Measurements from ENCODE around the gene PIP5KL1.
A peak's percentile ranks its signal among the peaks of the same experiment; 100 is the strongest.

The PIP5KL1 gene

GRCh38 chr9:127965953-127966352 lies 35.4 kb upstream of the PIP5KL1 start:
- H3K4me3 ChIP-seq (ENCODE audit: low read length) = no peak overlapping the region
- H4K20me1 ChIP-seq (ENCODE audit: control insufficient read depth, insufficient read depth, low read depth, low read length) = peaks cover 72% of the 10 kb centered on the region
- H3K27me3 ChIP-seq (ENCODE audit: control insufficient read depth, low read length) = no peaks in the 10 kb centered on the region
- peaks cover 79% of the 10 kb centered on the region for H3K36me3 ChIP-seq (ENCODE audit: control insufficient read depth, low read length)
- no peaks in the 10 kb centered on the region for H3K9me3 ChIP-seq (ENCODE audit: control insufficient read depth, insufficient read depth, low read length)
- H3K9me2 ChIP-seq (replicated peaks; ENCODE audit: control insufficient read depth, low read length) = no peaks in the 10 kb centered on the region
- peaks cover 97% of the 10 kb centered on the region for H3K4me1 ChIP-seq (ENCODE audit: control insufficient read depth, low read length)
- no peaks in the 10 kb centered on the region for H3F3A ChIP-seq (ENCODE audit: control insufficient read depth, insufficient read depth)
- TF ChIP-seq EZH2phosphoT487 (IDR thresholded peaks at IDR 0.05; ENCODE audit: borderline replicate concordance, low read length) (no peak), CTCF (IDR thresholded peaks at IDR 0.05; ENCODE audit: low read depth, low read length, poor library complexity, severe bottlenecking) (no peak)
- H3K27ac ChIP-seq (ENCODE audit: low read depth, low read length) = peak overlapping the region; percentile 35
- H3K79me2 ChIP-seq (ENCODE audit: control insufficient read depth, low read length) = peaks cover 100% of the 10 kb centered on the region
- H3K4me2 ChIP-seq (ENCODE audit: low read length) = peak overlapping the region; percentile 92

GRCh38 chr9:127963359-127964064 lies 32.9 kb upstream of the PIP5KL1 start:
- no peaks in the 10 kb centered on the region for H3K27me3 ChIP-seq (ENCODE audit: control insufficient read depth, low read length)
- H3F3A ChIP-seq (ENCODE audit: control insufficient read depth, insufficient read depth) = no peaks in the 10 kb centered on the region; the same call in 1 of the 2 replicates
- peaks cover 71% of the 10 kb centered on the region for H3K36me3 ChIP-seq (ENCODE audit: control insufficient read depth, low read length)
- H3K79me2 ChIP-seq (ENCODE audit: control insufficient read depth, low read length) = peaks cover 100% of the 10 kb centered on the region
- H3K27ac ChIP-seq (ENCODE audit: low read depth, low read length) = no peak overlapping the region
- H3K4me3 ChIP-seq (ENCODE audit: low read length) = no peak overlapping the region
- H3K9me3 ChIP-seq (ENCODE audit: control insufficient read depth, insufficient read depth, low read length) = no peaks in the 10 kb centered on the region
- no peaks in the 10 kb centered on the region for H3K9me2 ChIP-seq (replicated peaks; ENCODE audit: control insufficient read depth, low read length)
- peaks cover 97% of the 10 kb centered on the region for H3K4me1 ChIP-seq (ENCODE audit: control insufficient read depth, low read length)
- TF ChIP-seq EZH2phosphoT487 (IDR thresholded peaks at IDR 0.05; ENCODE audit: borderline replicate concordance, low read length) (no peak), CTCF (IDR thresholded peaks at IDR 0.05; ENCODE audit: low read depth, low read length, poor library complexity, severe bottlenecking) (no peak)
- H4K20me1 ChIP-seq (ENCODE audit: control insufficient read depth, insufficient read depth, low read depth, low read length) = peaks cover 62% of the 10 kb centered on the region
- peak overlapping the region; percentile 14; the same call in 1 of the 2 replicates for H3K4me2 ChIP-seq (ENCODE audit: low read length)

- no peaks in the 10 kb centered on the region; the same call in 1 of the 2 replicates for H3F3A ChIP-seq (ENCODE audit: control insufficient read depth, insufficient read depth)
- H3K9me3 ChIP-seq (ENCODE audit: control insufficient read depth, insufficient read depth, low read length) = no peaks in the 10 kb centered on the region
- H3K36me3 ChIP-seq (ENCODE audit: control insufficient read depth, low read length) = peaks cover 66% of the 10 kb centered on the region
- no peak overlapping the region for H3K27ac ChIP-seq (ENCODE audit: low read depth, low read length)
- peaks cover 100% of the 10 kb centered on the region for H3K79me2 ChIP-seq (ENCODE audit: control insufficient read depth, low read length)
- H3K4me1 ChIP-seq (ENCODE audit: control insufficient read depth, low read length) = peaks cover 96% of the 10 kb centered on the region
- no peaks in the 10 kb centered on the region for H3K9me2 ChIP-seq (replicated peaks; ENCODE audit: control insufficient read depth, low read length)
- H4K20me1 ChIP-seq (ENCODE audit: control insufficient read depth, insufficient read depth, low read depth, low read length) = peaks cover 60% of the 10 kb centered on the region
- H3K27me3 ChIP-seq (ENCODE audit: control insufficient read depth, low read length) = no peaks in the 10 kb centered on the region
- no peak for TF ChIP-seq EZH2phosphoT487 (IDR thresholded peaks at IDR 0.05; ENCODE audit: borderline replicate concordance, low read length)
- TF ChIP-seq CTCF (IDR thresholded peaks at IDR 0.05; ENCODE audit: low read depth, low read length, poor library complexity, severe bottlenecking) = no peak
- H3K4me3 ChIP-seq (ENCODE audit: low read length) = no peak overlapping the region
- H3K4me2 ChIP-seq (ENCODE audit: low read length) = no peak overlapping the region; the same call in 1 of the 2 replicates
Measured at GRCh38 chr9:127963041-127963358, 32.4 kb upstream of the PIP5KL1 start.
